DND-41 (cell line): ENCODE measurements around the gene OR2G2.

Experiments
- ATAC-seq: fragments of 200-7000 bp; cut with Tn5 transposase; 3 replicates; pipeline ENCODE4 v1.9.1; 2021; ENCODE audit warnings: low read depth; ENCODE audit not compliant: insufficient read depth
- DNase-seq: peaks from one replicate; pipeline ENCODE4 v3.0.0-alpha.2; 2020
- H2AFZ ChIP-seq: 2 replicates; pipeline ENCODE4 v1.6.0; 2012; ENCODE audit warnings: low read depth, low read length
- H3K27ac ChIP-seq: 2 replicates; pipeline ENCODE4 v1.5.1; 2012; ENCODE audit warnings: low read length, inconsistent platforms
- H3K27me3 ChIP-seq: fragments of 200-600 bp; sonication (generic); 2 replicates; pipeline ENCODE4 v1.6.0; 2012; ENCODE audit warnings: low read length, mild to moderate bottlenecking, inconsistent platforms; ENCODE audit not compliant: insufficient read depth, poor library complexity
- H3K36me3 ChIP-seq: 2 replicates; pipeline ENCODE4 v1.5.1; 2012; ENCODE audit warnings: low read length, inconsistent platforms; ENCODE audit not compliant: insufficient read depth
- H3K4me1 ChIP-seq: 2 replicates; pipeline ENCODE4 v1.5.1; 2012; ENCODE audit warnings: mild to moderate bottlenecking, low read length; ENCODE audit not compliant: insufficient read depth
- H3K4me2 ChIP-seq: 2 replicates; pipeline ENCODE4 v1.6.0; 2012; ENCODE audit warnings: mild to moderate bottlenecking, moderate library complexity, low read length, inconsistent platforms; ENCODE audit not compliant: insufficient read depth
- H3K4me3 ChIP-seq, 2 experiments: fragments of 200-600 bp in 1 of 2; shearing (Covaris generic) in 1 of 2; 2 replicates each; pipeline ENCODE4 v1.5.1; 2012 to 2016; ENCODE audit warnings: inconsistent platforms in 2 of 2, low read length in 2 of 2, mild to moderate bottlenecking in 2 of 2, low read depth in 1 of 2, moderate library complexity in 1 of 2
- H3K79me2 ChIP-seq: 2 replicates; pipeline ENCODE4 v1.6.0; 2012; ENCODE audit warnings: low read length, inconsistent platforms; ENCODE audit not compliant: insufficient read depth
- H3K9ac ChIP-seq: 2 replicates; pipeline ENCODE4 v1.6.0; 2012; ENCODE audit warnings: low read depth, mild to moderate bottlenecking, inconsistent platforms, low read length, moderate library complexity
- H3K9me3 ChIP-seq: 2 replicates; pipeline ENCODE4 v1.5.1; 2012; ENCODE audit warnings: low read length, moderate library complexity, mild to moderate bottlenecking, inconsistent platforms; ENCODE audit not compliant: insufficient read depth, severe bottlenecking
- H4K20me1 ChIP-seq: 2 replicates; pipeline ENCODE4 v1.6.0; 2012; ENCODE audit warnings: low read length; ENCODE audit not compliant: insufficient read depth
- EZH2 ChIP-seq: IDR thresholded peaks from 3 replicates; pipeline ENCODE4 v1.6.1; 2012; ENCODE audit warnings: borderline replicate concordance, low read depth, mild to moderate bottlenecking, moderate library complexity, low read length, inconsistent platforms; ENCODE audit not compliant: severe bottlenecking
- TF ChIP-seq, protein P1 (sequence below): IDR thresholded peaks from 2 replicates; pipeline ENCODE4 v1.5.1; 2012; ENCODE audit warnings: borderline replicate concordance, low read length, moderate library complexity, mild to moderate bottlenecking; ENCODE audit not compliant: poor library complexity, severe bottlenecking; ENCODE audit errors: extremely low read depth

Gene OR2G2

DNA sequence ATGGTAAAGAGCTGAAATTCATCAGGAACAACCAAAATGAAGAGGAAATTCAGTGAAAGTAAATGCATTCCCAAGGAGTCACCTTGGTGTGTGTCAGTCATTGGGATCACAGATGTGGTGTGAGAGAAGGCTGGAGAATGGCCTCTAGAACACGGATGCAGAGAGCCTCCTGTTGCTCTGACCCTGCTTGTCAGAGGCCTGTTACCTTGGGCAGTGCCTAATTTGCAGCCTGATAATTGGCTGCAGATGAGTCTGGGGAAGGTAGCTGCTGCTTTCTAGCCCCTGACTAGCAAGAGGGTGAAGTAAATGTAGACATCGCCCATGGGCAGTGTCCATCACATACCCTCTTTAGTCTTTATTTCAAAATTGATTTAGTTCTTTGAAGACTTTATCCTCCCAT, 35.9 kb upstream of the OR2G2 start:
- no peaks in the 10 kb centered on the region for H3K79me2 ChIP-seq
- DNase-seq (no peak), ATAC-seq (no peak)
- TF ChIP-seq, protein P1, sequence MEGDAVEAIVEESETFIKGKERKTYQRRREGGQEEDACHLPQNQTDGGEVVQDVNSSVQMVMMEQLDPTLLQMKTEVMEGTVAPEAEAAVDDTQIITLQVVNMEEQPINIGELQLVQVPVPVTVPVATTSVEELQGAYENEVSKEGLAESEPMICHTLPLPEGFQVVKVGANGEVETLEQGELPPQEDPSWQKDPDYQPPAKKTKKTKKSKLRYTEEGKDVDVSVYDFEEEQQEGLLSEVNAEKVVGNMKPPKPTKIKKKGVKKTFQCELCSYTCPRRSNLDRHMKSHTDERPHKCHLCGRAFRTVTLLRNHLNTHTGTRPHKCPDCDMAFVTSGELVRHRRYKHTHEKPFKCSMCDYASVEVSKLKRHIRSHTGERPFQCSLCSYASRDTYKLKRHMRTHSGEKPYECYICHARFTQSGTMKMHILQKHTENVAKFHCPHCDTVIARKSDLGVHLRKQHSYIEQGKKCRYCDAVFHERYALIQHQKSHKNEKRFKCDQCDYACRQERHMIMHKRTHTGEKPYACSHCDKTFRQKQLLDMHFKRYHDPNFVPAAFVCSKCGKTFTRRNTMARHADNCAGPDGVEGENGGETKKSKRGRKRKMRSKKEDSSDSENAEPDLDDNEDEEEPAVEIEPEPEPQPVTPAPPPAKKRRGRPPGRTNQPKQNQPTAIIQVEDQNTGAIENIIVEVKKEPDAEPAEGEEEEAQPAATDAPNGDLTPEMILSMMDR = no peak
- no peak for TF ChIP-seq EZH2
- H4K20me1 ChIP-seq = no peaks in the 10 kb centered on the region
- H2AFZ ChIP-seq = no peak overlapping the region
- H3K4me3 ChIP-seq = no peak overlapping the region
- no peak overlapping the region for H3K4me2 ChIP-seq
- no peaks in the 10 kb centered on the region for H3K4me1 ChIP-seq
- H3K9ac ChIP-seq = no peak overlapping the region
- H3K36me3 ChIP-seq = no peaks in the 10 kb centered on the region
- no peaks in the 10 kb centered on the region for H3K9me3 ChIP-seq
- peaks cover 9% of the 10 kb centered on the region for H3K27me3 ChIP-seq
- no peak overlapping the region for H3K27ac ChIP-seq

DNA sequence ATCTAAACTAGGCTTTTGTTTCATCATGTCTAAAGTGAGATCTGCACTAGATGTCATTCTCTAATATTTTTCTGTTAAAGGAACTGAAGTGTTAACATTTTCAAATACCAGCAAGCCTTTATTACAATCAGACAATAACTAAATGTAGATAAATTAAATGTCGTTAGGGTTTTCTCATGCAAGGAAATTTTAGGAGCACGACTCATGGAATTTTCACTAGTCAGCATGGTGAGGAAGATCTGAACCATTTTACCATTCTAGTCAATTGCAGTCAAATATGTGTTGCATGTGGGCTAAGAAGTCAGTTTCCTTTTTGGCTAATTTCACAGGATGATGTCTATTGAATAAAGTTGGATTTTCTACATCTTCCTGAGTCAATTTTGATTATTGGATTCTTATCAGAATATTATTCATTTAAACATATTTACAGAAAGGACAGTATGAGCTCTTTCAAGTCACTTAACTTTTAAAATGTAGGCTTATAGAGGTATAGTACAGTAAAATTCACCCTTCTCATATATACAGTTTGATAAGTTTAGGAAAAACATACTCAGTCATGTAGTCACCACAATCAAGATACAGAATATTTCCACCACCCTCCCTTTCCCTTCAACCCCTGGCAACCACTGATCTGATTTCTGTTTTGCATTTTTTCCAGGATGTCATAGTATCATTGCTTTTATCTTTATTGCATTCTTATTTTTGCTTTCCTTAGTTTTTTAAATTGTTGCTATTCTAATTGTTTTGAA, 30.1 kb upstream of the OR2G2 start:
- no peak overlapping the region for H3K27ac ChIP-seq
- DNase-seq (no peak), ATAC-seq (no peak)
- no peaks in the 10 kb centered on the region for H4K20me1 ChIP-seq
- no peaks in the 10 kb centered on the region for H3K79me2 ChIP-seq
- H3K4me2 ChIP-seq = no peak overlapping the region
- TF ChIP-seq EZH2 = no peak
- TF ChIP-seq, protein P1 = no peak
- H3K9ac ChIP-seq = no peak overlapping the region
- no peaks in the 10 kb centered on the region for H3K9me3 ChIP-seq
- no peaks in the 10 kb centered on the region for H3K4me1 ChIP-seq
- no peak overlapping the region for H3K4me3 ChIP-seq
- no peak overlapping the region for H2AFZ ChIP-seq
- peaks cover 9% of the 10 kb centered on the region for H3K27me3 ChIP-seq
- no peaks in the 10 kb centered on the region for H3K36me3 ChIP-seq

- no peak for ATAC-seq
Measured at GRCh38 chr1:247561711-247562110, 26.4 kb upstream of the OR2G2 start.

More at GRCh38 chr1:247561711-247562110, 26.4 kb upstream of the OR2G2 start:
- Histone ChIP-seq H3K27me3 (peaks cover 4% of the 10 kb centered on the region), H3K36me3 (no peaks in the 10 kb centered on the region), H3K4me2 (no peak overlapping the region), H4K20me1 (no peaks in the 10 kb centered on the region), H2AFZ (no peak overlapping the region), H3K4me3 (no peak overlapping the region), H3K9ac (no peak overlapping the region), H3K79me2 (no peaks in the 10 kb centered on the region), H3K27ac (no peak overlapping the region), H3K9me3 (no peaks in the 10 kb centered on the region), H3K4me1 (no peaks in the 10 kb centered on the region)
- no peak for DNase-seq
- no peak for TF ChIP-seq EZH2
- TF ChIP-seq, protein P1 = no peak
